GM19193 (cell line): ENCODE measurements around the gene LTBP1.

Source experiments
- POLR2A ChIP-seq: IDR thresholded peaks from 4 replicates; pipeline ENCODE4 v1.6.1; 2011; ENCODE audit not compliant: insufficient read depth, insufficient read length; ENCODE audit errors: extremely low read depth

LTBP1 gene

DNA sequence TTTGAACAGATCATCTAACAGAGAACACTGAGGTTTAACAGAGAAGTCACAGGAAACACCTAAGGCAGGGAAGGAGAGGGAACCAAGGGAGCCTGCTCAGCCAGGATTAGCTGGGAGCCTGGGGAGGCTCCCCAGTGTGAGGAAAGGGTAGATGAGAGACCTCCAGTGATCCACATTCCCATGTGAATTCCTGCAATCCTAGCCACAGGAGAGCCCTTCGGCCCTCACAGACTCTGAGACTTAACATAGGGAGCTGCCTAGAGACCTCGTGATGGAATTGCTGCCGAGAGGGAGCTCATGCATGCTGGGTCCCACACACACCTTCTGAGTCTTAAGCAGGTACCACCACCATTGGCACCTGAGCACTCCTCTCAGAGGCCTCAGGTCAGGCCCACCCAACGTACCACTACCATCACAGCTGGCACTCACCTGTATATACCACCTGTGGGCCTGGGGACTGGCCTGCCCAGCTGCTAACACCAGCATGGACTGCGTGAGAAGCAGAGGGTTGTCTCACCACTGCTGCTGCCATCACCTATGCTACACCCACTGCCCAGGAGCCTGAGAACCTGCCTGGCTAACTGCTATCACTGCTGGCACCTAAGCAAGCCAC is 303.8 kb downstream of the LTBP1 start:
- TF ChIP-seq POLR2A, result no peak

DNA sequence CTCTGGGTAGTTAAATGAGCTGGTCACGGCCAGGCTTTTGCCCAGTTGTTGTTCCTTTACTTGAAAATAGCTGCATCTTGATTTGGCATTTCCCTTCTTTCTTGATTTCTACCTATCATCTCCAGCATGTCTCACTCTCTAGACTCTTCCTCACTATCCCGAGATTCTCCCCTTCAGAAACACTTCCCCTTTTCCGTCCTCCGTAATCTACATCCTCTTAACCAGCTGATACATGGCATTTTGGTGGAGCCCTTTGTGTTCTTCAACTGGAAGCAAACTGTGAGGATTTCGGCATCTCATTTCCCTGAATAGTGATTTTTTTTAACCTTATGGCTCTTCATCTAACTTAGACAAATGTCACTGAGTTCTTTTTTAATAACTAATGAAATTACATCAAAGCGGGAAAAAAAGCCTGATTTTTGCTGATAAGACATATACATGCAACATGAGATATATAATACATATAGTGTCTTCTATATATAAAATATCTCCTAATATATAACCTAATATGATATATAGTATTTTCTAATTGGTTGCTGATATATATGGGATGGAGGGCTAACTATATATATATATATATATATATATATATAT is 309.5 kb downstream of the LTBP1 start:
- TF ChIP-seq POLR2A, result no peak

DNA sequence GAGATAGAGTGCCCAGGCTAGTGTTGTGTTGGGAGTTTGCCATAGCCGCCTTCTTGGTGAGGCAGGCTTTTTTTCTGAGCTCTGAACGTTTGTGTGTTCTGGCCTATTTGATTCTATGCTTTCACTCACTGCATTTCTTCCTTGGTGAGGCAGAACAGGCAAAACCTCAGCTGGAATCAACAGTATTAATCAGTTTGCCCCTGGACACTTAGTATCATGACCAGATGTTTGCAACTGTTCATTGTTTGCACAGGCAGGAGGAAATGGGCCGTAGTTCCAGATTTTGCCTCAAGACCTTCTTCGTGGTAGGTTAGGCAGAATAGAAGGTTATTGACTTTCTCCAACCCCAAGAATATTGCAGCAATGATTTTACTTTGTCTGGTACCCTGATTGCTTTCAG is 311.6 kb downstream of the LTBP1 start:
- TF ChIP-seq POLR2A, result no peak

- no peak for TF ChIP-seq POLR2A
These were observed 315.3 kb downstream of the LTBP1 start for GRCh38 chr2:33262097-33262496.

- TF ChIP-seq POLR2A, result no peak
These were observed 318.0 kb downstream of the LTBP1 start for GRCh38 chr2:33264766-33265165.

DNA sequence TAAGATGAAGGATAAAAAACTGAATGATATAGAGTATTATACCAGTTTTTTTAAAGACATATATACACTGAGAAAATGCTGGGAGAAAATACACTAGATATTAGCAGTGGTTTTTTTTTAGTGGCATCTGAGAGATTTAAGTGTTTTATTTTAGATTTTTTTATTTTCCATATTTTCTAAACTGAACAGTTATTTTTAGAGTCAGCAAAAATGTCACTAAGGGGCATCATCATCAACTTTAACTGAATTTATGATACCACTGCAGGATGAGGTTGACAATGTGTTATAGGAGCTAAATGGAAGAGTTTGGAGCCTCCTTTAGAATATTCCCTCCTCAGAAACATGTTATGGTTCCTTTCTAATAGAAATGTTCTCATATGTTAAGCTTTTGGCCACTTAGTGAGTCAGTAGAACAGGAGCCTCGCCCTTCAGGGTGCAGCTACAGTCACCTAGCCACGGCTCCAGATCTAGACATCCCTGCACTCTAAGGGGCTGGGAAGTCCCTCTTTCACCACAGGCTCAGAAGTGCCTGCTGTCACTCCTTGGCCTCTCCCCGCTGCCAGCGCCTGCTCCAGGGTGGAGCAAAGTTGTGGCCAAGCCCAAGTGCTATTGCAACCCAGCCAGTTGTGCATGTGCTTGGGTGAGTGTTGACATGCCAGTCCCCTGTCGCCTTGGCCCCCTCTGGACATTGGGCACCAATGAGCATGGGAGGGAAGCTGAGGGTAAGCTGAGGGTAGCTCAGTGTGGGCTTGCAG is 319.0 kb downstream of the LTBP1 start:
- TF ChIP-seq POLR2A, result no peak

DNA sequence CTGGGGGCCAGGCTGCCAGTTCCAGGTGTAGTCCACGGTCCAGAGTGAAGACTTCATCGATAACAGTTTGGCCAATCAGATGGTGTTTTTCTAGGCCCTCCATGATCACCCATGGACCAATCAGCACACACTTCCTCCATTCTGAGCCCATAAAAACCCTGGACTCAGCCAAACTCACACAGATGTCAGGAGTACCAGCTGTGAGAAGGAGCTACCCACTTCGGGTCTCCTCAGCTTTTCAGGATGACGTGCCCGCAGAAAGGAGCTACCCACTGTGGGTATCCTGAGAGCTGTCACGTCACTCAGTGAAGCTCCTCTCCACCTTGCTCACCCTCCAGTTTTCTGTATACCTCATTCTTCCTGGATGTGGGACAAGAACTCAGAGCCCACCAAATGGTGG is 319.7 kb downstream of the LTBP1 start:
- TF ChIP-seq POLR2A, result no peak

- no peak for TF ChIP-seq POLR2A
These were observed 320.3 kb downstream of the LTBP1 start for GRCh38 chr2:33267043-33267442.

DNA sequence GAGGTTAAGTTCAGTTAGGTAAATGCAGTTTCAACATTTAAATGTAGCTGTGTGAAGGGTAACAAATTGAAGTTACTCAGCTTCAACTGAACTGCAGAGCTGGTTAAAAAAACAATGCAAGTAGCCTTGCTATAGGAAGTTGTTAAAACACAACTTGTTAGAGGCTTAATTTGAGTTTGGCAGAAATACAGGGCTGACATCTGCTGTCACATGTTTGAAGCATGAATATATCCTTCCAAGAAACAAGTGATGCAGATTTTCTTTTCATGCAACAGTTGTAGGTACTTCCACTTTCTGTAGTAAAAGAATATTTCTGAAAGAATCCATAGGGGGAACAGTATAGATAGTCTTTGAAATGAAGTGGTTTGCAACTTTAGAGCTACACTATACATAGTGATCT is 321.0 kb downstream of the LTBP1 start:
- TF ChIP-seq POLR2A, result no peak

DNA sequence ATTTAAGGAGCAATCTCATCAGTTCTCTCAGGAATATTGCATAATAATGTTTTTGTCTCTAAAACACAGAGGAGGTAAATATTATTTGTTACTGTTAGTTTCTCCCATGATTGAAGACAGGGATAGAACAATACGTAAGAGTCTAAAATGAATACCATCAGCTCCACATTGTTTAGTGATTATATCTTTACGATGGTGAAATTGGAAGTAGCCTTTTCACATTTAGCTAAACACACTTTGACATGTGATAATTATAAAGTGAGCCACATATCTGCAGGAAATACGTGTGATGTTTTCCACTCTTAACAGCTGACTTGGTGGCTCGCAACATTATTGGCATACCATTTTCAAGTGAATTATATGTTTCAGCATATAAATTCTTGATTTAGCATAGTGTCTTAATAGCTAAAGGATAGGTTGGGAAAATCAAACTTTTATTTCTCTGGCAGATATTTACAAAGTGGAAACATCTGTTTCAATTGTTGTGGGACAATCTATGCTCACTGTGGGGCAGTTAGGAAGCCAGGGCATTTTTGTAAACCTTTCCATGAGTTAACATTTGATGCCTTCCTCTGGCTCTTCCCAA is 321.6 kb downstream of the LTBP1 start:
- no peak for TF ChIP-seq POLR2A

DNA sequence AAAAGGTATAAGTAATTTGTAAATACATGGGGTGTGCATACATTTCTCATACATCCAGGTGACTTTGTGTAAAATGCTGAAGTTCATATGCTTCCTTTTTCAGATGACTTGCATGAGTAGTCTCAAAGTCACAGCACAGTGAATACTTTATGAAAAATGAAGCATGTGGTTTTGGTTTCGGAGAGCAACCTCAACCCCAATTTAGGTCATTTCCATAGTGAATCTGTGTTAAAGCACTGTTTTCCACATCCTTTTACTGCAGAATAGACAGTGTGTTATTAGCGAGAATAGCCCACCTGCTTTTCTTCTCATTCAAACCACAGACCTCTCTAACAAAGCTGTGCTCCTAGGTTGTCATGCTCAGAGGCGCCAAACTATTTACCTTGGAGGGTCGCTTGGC is 325.2 kb downstream of the LTBP1 start:
- TF ChIP-seq POLR2A, result no peak

DNA sequence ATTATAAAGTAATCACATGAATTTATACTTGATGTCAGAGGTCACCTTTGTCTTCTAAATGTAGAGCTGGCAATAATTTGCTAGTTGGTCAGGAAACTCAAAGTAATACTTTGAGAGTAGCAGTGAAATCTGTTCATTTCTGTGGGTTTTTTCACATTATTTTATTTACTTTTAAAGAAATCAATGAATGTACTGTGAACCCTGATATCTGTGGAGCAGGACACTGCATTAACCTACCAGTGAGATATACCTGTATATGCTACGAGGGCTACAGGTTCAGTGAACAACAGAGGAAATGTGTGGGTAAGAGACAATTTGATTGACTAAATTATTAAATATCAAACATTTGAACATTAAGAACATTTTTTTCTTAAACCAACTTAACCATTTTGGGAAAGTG is 326.7 kb downstream of the LTBP1 start:
- TF ChIP-seq POLR2A, result no peak

- TF ChIP-seq POLR2A, result no peak
These were observed 327.8 kb downstream of the LTBP1 start for GRCh38 chr2:33274524-33274923.

DNA sequence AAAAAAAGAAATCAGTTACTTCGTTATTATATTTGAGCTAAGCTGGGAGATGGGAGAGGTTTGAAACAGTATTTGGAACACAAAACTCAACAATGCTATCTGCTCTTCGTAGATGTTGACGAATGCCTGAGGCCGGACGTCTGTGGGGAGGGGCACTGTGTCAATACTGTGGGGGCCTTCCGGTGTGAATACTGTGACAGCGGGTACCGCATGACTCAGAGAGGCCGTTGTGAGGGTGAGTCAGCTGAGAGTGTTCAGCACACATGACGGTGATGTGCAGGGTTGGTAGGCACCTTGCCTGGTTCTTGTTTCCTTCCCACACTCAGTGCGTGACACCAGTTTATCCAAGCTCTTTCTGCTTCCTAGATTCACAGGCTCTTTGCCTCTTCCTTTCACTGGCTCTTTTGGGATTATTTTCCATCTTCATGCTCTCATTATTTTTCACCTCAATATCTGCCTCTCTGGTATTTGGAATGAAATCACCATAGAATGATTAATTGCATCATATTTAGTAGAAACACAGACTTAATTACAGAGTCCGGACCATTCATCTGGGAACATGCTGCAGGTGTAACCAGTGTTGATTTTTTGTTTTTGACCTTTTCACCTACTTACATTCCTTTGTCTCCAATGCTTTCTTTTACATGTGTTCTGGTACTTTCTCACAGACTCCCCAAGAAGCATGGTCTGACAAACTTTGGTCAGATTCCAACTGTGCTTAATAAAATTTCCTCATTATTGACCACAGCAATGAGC is 329.1 kb downstream of the LTBP1 start:
- TF ChIP-seq POLR2A, result no peak

- no peak for TF ChIP-seq POLR2A
These were observed 330.3 kb downstream of the LTBP1 start for GRCh38 chr2:33277002-33277426.
